D721Med (cell line): ENCODE data around the gene SCYGR4.

Experiments used
- DNase-seq: peaks from one replicate; pipeline ENCODE4 v3.0.0; 2011; ENCODE audit warnings: low spot score; ENCODE audit not compliant: insufficient read length
- FAIRE-seq: peaks from 2 replicates; lab custom pipeline; 2011; peaks lifted over from hg19 to GRCh38; lab: Jason Lieb, UNC
- TF ChIP-seq, protein P1 (sequence below): IDR thresholded peaks from 2 replicates; pipeline ENCODE4 v1.5.1; 2012; ENCODE audit warnings: mild to moderate bottlenecking, control low read depth; ENCODE audit not compliant: insufficient read depth; ENCODE audit errors: missing control alignments

SCYGR4 gene

GRCh38 chr2:227643990-227644551 is 26.8 kb downstream of the SCYGR4 start:
- TF ChIP-seq, protein P1, sequence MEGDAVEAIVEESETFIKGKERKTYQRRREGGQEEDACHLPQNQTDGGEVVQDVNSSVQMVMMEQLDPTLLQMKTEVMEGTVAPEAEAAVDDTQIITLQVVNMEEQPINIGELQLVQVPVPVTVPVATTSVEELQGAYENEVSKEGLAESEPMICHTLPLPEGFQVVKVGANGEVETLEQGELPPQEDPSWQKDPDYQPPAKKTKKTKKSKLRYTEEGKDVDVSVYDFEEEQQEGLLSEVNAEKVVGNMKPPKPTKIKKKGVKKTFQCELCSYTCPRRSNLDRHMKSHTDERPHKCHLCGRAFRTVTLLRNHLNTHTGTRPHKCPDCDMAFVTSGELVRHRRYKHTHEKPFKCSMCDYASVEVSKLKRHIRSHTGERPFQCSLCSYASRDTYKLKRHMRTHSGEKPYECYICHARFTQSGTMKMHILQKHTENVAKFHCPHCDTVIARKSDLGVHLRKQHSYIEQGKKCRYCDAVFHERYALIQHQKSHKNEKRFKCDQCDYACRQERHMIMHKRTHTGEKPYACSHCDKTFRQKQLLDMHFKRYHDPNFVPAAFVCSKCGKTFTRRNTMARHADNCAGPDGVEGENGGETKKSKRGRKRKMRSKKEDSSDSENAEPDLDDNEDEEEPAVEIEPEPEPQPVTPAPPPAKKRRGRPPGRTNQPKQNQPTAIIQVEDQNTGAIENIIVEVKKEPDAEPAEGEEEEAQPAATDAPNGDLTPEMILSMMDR, result no peak
- DNase-seq, result no peak

GRCh38 chr2:227653419-227653818 is 36.1 kb downstream of the SCYGR4 start:
- TF ChIP-seq, protein P1, result no peak
- FAIRE-seq (no peak), DNase-seq (no peak)

More at GRCh38 chr2:227643990-227644551, 26.8 kb downstream of the SCYGR4 start:
- FAIRE-seq, result no peak

DNA sequence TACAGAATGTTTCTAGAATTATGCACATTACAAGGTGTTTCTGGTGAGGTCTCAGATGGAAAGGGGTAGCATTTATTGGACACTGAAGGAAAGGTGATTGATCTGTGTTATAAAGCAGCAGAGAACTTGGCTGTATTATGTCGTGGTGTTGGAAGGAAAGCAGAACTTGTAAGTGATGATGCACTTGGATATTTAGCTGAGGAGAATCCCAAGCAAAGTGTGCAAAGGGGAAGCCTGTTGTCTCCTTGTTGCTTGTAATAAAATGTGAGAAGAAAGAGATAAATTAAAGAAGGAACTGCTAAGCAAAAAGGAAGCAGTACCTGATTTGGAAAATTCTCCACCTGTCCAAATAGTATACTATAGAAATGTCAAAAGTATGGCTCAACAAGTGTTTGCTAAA is 37.1 kb downstream of the SCYGR4 start:
- FAIRE-seq, result no peak
- no peak for DNase-seq
- TF ChIP-seq, protein P1, result no peak

- FAIRE-seq (no peak), DNase-seq (no peak)
- TF ChIP-seq, protein P1, result no peak
Measured at GRCh38 chr2:227655454-227655853, 38.2 kb downstream of the SCYGR4 start.

DNA sequence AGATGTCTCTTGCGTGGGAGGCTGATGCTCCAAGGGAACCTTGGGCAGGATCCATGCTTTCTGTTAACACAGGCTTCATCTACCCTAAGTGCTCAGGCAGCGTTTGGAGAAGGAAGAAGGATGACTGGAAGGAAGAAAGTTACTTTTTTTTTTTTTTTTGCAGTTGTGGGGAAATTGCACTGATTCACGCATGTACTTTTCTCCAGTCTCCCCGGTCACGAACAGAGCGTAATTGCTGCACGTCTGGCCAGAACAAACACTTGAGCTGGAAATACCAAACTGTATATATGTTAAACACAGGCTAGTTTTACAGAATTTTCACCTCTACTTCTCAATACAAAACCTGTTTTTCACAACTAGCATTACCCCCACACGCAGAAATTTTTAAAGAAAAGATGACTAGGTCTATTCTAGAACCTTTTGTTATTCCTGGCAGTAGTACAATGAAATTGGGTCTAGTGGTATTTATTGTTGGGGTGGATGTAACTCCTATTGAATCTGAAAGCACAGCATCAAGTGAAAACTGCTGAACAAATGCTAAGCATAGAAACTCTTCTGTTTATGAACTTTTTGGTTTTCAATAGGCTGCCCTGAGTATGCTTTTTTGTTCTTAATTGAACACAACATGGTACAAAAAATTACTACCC is 40.0 kb downstream of the SCYGR4 start:
- TF ChIP-seq, protein P1, result no peak
- FAIRE-seq (no peak), DNase-seq (no peak)

GRCh38 chr2:227661025-227661649 is 43.8 kb downstream of the SCYGR4 start:
- no peak for DNase-seq
- TF ChIP-seq, protein P1, result no peak
- no peak for FAIRE-seq

- DNase-seq (no peak), FAIRE-seq (no peak)
- TF ChIP-seq, protein P1, result no peak
Measured at GRCh38 chr2:227661827-227662226, 44.5 kb downstream of the SCYGR4 start.
